ENCODE results near the gene LDLRAD3.

Gene LDLRAD3

DNA sequence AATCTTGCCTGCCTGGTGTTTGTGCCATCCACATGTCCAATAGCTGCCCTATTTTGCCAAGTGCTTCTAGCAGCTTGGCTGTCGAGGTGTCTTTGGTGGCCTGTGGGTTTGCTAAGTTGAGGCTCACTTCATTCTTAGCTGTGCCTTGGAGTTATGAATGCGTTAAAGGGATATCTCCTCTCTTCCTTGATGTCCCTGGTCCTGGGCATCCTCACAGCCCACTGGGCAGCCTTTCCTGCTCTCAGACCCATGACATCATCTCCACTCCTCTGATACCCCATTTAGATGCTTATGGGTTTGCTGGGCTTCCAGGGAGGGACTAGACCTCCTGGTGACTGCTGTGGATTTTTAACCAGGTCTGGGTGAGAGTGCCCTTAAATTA is 1.3 kb downstream of the LDLRAD3 start:
- Histone ChIP-seq H3K9me2 (replicated peaks; ENCODE audit: control insufficient read depth, low read length) (no peaks in the 10 kb centered on the region), H3K36me3 (ENCODE audit: control insufficient read depth, low read length) (no peaks in the 10 kb centered on the region), H3K27ac (ENCODE audit: low read depth, low read length) (no peak overlapping the region), H3K79me2 (ENCODE audit: control insufficient read depth, low read length) (no peaks in the 10 kb centered on the region), H3F3A (ENCODE audit: control insufficient read depth, insufficient read depth) (no peaks in the 10 kb centered on the region), H3K9me3 (ENCODE audit: control insufficient read depth, insufficient read depth, low read length) (no peaks in the 10 kb centered on the region; the same call in 1 of the 2 replicates), H3K27me3 (ENCODE audit: control insufficient read depth, low read length) (no peaks in the 10 kb centered on the region), H4K20me1 (ENCODE audit: control insufficient read depth, insufficient read depth, low read depth, low read length) (no peaks in the 10 kb centered on the region), H3K4me2 (ENCODE audit: low read length) (no peak overlapping the region), H3K4me1 (ENCODE audit: control insufficient read depth, low read length) (no peaks in the 10 kb centered on the region), H3K4me3 (ENCODE audit: low read length) (no peak overlapping the region)
- TF ChIP-seq CTCF (IDR thresholded peaks at IDR 0.05; ENCODE audit: low read depth, low read length, poor library complexity, severe bottlenecking) = no peak

DNA sequence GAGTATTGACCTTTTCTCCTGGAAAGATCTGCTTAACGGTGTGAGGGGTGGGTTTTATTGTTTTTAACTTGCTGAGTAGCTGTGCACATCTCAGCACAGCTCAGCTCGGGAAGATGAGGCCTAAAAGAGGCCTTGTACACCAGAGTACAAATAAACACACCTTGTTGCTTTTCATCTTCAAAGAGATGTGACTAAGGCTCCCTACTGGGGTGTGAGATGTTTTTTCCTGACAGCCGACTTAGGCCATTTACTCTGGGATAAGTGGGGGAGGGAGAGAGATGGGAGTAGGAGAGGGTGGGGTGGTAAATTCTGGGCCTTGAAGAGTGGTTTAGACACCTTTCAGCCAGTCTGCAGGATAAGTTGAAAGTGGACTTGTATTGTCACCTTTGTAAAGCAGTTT is 2.9 kb downstream of the LDLRAD3 start:
- H3F3A ChIP-seq (ENCODE audit: control insufficient read depth, insufficient read depth) = no peaks in the 10 kb centered on the region
- H3K4me1 ChIP-seq (ENCODE audit: control insufficient read depth, low read length) = no peaks in the 10 kb centered on the region
- H3K9me2 ChIP-seq (replicated peaks; ENCODE audit: control insufficient read depth, low read length) = no peaks in the 10 kb centered on the region
- H3K36me3 ChIP-seq (ENCODE audit: control insufficient read depth, low read length) = no peaks in the 10 kb centered on the region
- no peaks in the 10 kb centered on the region; the same call in 1 of the 2 replicates for H3K9me3 ChIP-seq (ENCODE audit: control insufficient read depth, insufficient read depth, low read length)
- H3K79me2 ChIP-seq (ENCODE audit: control insufficient read depth, low read length) = no peaks in the 10 kb centered on the region
- no peak overlapping the region for H3K4me3 ChIP-seq (ENCODE audit: low read length)
- no peaks in the 10 kb centered on the region for H4K20me1 ChIP-seq (ENCODE audit: control insufficient read depth, insufficient read depth, low read depth, low read length)
- no peak overlapping the region for H3K4me2 ChIP-seq (ENCODE audit: low read length)
- no peaks in the 10 kb centered on the region for H3K27me3 ChIP-seq (ENCODE audit: control insufficient read depth, low read length)
- no peak for TF ChIP-seq EZH2phosphoT487 (IDR thresholded peaks at IDR 0.05; ENCODE audit: borderline replicate concordance, low read length)
- no peak for TF ChIP-seq CTCF (IDR thresholded peaks at IDR 0.05; ENCODE audit: low read depth, low read length, poor library complexity, severe bottlenecking)
- H3K27ac ChIP-seq (ENCODE audit: low read depth, low read length) = no peak overlapping the region

DNA sequence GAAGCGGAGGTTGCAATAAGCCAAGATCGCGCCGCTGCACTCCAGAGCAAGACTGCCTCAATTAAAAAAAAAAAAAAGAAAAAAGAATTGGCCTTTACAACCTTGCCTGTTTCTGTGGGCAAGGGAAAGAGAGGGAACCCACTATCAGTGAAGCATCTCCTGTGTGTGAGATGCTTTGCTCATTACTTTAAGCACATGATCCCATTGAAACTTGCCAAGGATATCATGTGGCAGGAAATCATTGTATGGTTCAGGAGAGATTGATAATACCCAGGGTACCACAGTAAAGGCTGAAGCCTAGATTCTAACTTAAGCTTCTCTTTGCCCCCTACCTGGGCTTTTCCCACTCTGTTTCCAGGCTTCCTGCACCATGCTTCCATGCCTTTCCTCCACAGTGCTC is 3.6 kb downstream of the LDLRAD3 start:
- no peak overlapping the region for H3K4me2 ChIP-seq (ENCODE audit: low read length)
- no peaks in the 10 kb centered on the region for H3F3A ChIP-seq (ENCODE audit: control insufficient read depth, insufficient read depth)
- H3K9me2 ChIP-seq (replicated peaks; ENCODE audit: control insufficient read depth, low read length) = no peaks in the 10 kb centered on the region
- no peaks in the 10 kb centered on the region for H3K79me2 ChIP-seq (ENCODE audit: control insufficient read depth, low read length)
- H3K36me3 ChIP-seq (ENCODE audit: control insufficient read depth, low read length) = no peaks in the 10 kb centered on the region
- no peak overlapping the region for H3K4me3 ChIP-seq (ENCODE audit: low read length)
- no peak overlapping the region for H3K27ac ChIP-seq (ENCODE audit: low read depth, low read length)
- H4K20me1 ChIP-seq (ENCODE audit: control insufficient read depth, insufficient read depth, low read depth, low read length) = no peaks in the 10 kb centered on the region
- H3K27me3 ChIP-seq (ENCODE audit: control insufficient read depth, low read length) = no peaks in the 10 kb centered on the region
- TF ChIP-seq CTCF (IDR thresholded peaks at IDR 0.05; ENCODE audit: low read depth, low read length, poor library complexity, severe bottlenecking) (no peak), EZH2phosphoT487 (IDR thresholded peaks at IDR 0.05; ENCODE audit: borderline replicate concordance, low read length) (no peak)
- H3K9me3 ChIP-seq (ENCODE audit: control insufficient read depth, insufficient read depth, low read length) = no peaks in the 10 kb centered on the region; the same call in 1 of the 2 replicates
- H3K4me1 ChIP-seq (ENCODE audit: control insufficient read depth, low read length) = no peaks in the 10 kb centered on the region

DNA sequence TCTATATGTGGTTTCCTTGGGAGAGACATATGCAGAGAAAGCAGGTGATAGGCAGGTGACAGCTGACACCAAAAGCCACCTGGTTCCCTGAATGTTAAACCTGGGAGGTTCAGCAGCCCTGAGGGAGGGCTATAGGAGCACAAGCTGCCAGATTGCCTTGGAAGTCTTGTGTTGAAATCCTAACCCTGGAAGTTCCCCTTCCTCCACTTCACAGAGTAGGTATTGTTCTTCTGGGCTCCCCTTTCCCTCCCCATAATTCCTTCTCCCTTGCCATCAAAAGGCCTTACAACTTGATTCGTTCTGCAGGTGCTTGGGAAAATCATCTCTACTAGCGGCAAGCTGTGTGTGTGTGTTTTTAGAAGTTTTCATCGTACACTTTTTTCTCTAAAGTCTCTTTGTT is 5.4 kb downstream of the LDLRAD3 start:
- Histone ChIP-seq H3K9me3 (ENCODE audit: control insufficient read depth, insufficient read depth, low read length) (no peaks in the 10 kb centered on the region; the same call in 1 of the 2 replicates), H3K36me3 (ENCODE audit: control insufficient read depth, low read length) (no peaks in the 10 kb centered on the region), H3K4me2 (ENCODE audit: low read length) (no peak overlapping the region), H3K79me2 (ENCODE audit: control insufficient read depth, low read length) (no peaks in the 10 kb centered on the region), H3K9me2 (replicated peaks; ENCODE audit: control insufficient read depth, low read length) (no peaks in the 10 kb centered on the region), H3K27me3 (ENCODE audit: control insufficient read depth, low read length) (no peaks in the 10 kb centered on the region), H4K20me1 (ENCODE audit: control insufficient read depth, insufficient read depth, low read depth, low read length) (no peaks in the 10 kb centered on the region), H3K27ac (ENCODE audit: low read depth, low read length) (no peak overlapping the region), H3K4me3 (ENCODE audit: low read length) (no peak overlapping the region), H3K4me1 (ENCODE audit: control insufficient read depth, low read length) (no peaks in the 10 kb centered on the region), H3F3A (ENCODE audit: control insufficient read depth, insufficient read depth) (no peaks in the 10 kb centered on the region)
- TF ChIP-seq CTCF (IDR thresholded peaks at IDR 0.05; ENCODE audit: low read depth, low read length, poor library complexity, severe bottlenecking) = no peak
- no peak for TF ChIP-seq EZH2phosphoT487 (IDR thresholded peaks at IDR 0.05; ENCODE audit: borderline replicate concordance, low read length)

Measured in DOHH2 (cell line).